GM08714 (cell line): ENCODE data around the gene TM9SF1.
A peak's percentile ranks its signal among the peaks of the same experiment; 100 is the strongest.

Experiments
- H3K4me3 ChIP-seq: fragments of 200-500 bp; sonication (Bioruptor generic); 2 replicates; pipeline ENCODE4 v1.5.1; 2014; ENCODE audit warnings: mild to moderate bottlenecking, low read length, inconsistent platforms
- ZNF274 ChIP-seq: IDR thresholded peaks from 2 replicates; pipeline ENCODE4 v1.6.1; 2012; ENCODE audit warnings: mild to moderate bottlenecking, low read depth, low read length

TM9SF1 gene

GRCh38 chr14:24183014-24183481 lies 12.2 kb downstream of the TM9SF1 start:
- no peak overlapping the region for H3K4me3 ChIP-seq

DNA sequence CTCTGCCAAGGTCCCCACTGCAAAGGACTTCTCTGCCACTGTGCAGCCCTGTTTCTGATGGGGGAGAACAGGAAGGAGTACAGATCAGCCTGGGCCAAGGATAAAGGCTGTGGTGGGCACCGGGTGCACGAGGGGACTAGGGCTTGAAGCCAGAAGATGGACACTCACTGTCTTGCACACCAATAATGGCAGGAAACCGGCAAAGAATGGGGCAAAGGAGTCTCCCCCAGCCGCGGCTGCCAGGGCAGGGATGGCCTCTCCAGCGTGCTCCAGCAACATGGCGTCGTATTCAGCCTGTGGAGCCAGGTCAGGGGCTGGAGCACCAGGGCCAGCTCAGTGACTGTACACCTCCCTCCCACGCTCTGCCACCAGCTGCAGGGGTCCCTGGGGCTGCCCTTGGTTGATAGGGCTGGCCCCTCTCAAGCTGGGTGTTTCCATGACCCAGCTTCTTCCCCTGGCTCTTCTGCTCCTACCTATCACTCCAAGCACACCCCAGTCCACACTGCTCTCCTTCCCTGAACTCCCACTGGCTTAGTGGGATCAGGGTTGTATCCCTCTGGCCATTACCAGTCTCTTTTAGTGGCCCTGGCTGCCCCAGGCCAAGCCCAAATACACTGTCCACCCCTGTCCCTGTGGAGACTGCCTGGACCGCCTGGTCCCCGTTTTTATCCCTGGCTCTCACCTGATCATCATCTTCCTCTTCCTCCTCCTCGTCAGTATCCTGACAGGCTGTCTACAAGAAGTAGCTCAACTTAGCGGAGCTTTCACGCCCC lies 12.9 kb downstream of the TM9SF1 start:
- TF ChIP-seq ZNF274 = no peak
- H3K4me3 ChIP-seq = no peak overlapping the region

More at GRCh38 chr14:24183014-24183481, 12.2 kb downstream of the TM9SF1 start:
- TF ChIP-seq ZNF274 = no peak

- H3K4me3 ChIP-seq = no peak overlapping the region
- no peak for TF ChIP-seq ZNF274
These were observed 13.7 kb downstream of the TM9SF1 start for GRCh38 chr14:24181371-24182077.

DNA sequence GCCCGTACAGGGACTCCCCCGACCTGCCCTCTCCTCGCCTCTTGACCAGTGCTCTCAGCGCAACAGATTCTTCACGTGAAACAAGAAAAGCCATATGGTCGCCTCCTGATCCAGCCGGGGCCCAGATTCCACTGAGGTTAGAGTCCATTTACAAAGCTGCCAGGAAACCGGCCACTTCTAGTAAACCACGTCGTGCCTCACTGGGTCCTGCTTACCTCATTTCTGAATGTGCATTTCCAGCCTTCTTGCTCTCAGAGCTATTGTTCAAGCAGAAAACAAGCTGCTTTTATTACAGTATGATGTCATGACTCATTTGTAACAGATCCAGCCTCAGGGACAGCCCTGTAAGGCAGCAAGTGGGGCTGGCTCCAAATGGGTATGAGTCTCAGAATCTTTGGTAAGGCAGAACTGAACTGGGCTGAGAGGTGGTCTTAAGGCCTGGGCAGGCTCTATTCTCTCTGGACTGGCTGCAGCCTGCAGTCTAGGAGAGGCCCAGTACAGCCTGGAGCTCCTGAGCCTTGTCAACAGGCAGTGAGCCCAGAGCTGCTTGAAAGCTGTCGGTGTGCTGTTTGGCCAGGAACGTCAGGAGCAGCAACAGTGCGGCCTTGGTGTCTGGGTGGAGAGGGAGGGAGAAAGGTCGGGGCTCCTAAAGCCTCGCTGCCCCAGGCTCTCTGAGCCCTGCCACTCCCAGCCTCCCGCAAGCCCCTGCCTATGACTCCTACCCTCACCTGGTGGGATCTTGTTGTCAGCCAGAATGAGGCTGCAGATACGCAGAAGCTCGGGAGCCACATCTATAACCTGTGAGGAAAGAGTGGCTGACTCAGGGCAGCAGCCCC lies 15.1 kb downstream of the TM9SF1 start:
- no peak for TF ChIP-seq ZNF274
- H3K4me3 ChIP-seq = no peak overlapping the region

DNA sequence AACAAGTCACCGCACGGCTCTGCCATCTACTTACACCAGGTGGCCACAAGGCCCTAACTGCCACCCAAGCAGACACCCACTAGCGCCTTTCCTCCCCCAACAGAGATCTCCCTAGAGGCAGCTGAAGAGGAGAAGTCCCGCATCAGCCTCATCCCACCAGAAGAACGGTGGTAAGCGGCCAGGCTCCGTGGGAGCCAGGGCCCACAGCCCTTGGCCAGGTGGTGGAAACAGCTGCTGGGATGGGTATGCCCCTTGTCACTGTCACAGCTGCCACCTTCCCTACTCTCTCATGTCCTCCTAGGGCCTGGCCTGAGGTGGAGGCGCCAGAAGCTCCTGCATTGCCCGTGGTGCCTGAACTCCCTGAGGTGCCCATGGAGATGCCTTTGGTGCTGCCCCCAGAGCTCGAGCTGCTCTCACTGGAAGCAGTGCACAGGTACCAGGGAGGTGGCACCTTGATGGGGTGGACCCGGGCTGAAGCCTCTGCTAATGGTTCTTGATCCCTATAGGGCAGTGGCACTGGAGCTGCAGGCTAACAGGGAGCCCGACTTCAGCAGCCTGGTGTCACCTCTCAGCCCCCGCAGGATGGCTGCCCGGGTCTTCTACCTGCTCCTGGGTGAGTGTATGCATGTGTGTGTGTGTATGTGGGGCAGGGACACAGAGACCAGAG lies 15.8 kb downstream of the TM9SF1 start:
- TF ChIP-seq ZNF274 = no peak

DNA sequence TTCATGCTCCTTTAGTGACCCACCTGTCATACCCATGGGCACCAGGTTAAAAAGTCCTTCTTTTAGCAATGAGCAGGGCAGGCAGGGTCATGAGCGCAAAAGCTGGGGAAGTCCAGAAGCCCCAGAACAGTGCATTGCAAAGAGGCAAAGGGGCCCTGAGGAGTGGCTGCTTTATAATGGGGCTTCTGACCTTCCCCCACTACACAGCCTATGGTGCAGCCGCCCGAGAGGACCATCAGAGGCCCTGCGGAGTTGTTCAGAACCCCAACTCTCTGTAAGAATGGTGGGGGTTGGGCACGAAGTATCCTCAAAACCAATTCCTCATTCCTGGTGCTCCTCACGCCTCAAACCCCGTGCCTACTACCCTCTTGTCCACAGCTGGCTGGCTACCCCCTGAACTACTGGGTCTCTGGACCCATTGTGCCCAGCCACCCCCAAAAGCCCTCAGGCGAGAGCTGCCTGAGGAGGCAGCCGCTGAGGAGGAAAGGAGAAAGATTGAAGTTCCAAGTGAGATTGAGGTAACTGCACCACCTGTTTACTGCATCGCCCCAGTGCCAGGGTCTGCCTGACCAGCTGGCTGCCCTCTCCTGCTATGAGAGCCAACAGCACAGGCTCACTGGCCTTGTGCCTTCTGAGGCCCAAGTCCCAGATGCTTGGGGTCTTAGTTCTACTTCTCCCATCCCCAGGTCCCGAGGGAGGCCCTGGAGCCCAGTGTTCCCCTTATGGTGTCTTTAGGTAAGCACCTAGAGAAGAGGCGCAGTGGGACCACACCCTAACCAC lies 16.7 kb downstream of the TM9SF1 start:
- no peak for TF ChIP-seq ZNF274
- H3K4me3 ChIP-seq = no peak overlapping the region

More for the DNA sequence above, 15.8 kb downstream of the TM9SF1 start:
- H3K4me3 ChIP-seq = no peak overlapping the region

DNA sequence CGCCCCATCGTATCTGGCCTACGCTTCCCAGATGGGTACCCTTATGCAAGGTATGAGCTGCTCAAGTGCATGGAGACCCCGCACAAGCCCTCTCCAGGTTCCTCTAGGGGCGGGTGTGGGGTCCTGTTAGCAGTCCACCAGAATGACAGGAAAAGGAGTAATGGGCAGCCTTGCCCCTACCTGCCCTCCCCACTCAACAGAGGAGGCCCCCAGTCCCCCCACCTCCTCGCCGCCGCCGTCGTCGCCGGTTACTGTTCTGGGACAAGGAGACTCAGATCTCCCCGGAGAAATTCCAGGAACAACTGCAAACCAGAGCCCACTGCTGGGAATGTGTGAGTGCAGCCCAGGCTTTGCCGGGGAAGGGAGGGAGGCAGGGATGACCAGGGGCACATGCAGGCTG lies 17.4 kb downstream of the TM9SF1 start:
- TF ChIP-seq ZNF274 = no peak
- H3K4me3 ChIP-seq = no peak overlapping the region

DNA sequence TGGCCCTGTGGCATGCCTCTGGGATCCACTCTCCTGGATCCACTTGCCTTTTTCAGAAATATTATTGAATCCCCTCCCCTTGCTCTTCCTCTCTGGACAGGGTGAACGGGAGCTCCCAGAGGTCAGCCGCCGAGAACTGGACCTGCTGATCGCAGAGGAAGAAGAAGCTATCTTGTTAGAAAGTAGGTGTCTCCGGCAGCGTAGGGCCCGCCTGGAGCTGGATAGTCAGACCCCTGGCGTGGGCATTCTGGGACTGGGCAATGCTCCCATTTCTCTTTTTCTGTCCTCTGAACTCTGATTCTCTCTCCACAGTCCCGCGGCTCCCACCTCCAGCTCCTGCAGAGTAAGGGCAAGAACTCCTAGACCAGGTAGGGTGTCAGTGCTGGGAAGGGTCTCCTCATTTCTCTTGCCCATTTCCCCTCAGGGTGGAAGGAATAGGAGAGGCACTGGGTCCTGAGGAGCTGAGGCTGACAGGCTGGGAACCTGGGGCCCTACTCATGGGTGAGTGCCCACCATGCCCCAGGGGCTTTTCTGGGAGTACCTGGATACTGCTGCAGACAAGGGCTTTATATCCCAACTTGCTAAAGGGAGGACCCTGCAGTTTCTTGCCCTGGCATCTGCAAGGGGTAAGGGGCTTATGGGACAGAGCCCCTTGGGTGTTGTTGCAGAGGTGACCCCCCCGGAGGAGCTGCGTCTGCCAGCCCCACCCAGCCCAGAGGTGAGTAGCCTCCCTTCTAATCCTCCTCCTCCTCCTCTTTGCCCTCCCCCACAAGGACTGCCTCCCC lies 18.0 kb downstream of the TM9SF1 start:
- H3K4me3 ChIP-seq = no peak overlapping the region
- TF ChIP-seq ZNF274 = no peak

DNA sequence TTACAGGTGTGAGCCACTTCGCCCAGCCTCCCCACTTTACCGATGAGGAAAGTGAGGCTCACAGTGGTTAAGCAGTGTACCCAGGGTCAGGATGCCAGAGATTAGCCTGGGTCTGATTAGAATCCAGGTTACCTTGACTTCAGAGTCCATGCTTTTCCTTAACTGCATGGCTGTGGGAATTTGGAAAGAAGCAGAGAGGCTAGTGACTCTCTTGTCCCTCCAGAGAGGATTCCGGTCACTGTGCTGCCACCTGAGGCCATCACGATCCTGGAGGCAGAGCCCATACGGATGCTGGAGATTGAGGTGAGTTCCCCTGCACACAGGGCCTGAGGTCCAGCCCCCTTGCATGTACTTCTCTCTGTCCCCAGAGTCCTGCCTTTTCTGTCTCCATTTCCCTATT lies 18.6 kb downstream of the TM9SF1 start:
- H3K4me3 ChIP-seq = no peak overlapping the region
- no peak for TF ChIP-seq ZNF274

DNA sequence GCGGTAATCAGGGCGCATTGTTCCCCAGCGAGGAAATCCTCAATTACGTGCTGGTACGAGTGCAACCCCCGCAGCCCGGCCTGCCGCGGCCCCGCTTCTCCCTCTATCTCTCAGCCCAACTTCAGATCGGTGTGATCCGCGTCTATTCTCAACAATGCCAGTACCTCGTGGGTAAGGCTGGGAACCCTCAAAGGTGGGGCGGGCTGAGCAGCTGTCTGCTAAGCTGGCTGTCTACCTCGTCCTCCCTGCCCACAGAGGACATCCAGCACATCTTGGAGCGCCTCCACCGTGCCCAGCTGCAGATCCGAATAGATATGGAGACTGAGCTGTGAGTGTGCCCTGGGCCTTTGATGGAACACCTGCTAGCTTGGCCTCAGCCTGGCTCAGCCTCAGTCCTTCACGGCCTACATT lies 22.4 kb downstream of the TM9SF1 start:
- TF ChIP-seq ZNF274 = no peak
- H3K4me3 ChIP-seq = peak overlapping the region; percentile 65; the same call in 1 of the 2 replicates

DNA sequence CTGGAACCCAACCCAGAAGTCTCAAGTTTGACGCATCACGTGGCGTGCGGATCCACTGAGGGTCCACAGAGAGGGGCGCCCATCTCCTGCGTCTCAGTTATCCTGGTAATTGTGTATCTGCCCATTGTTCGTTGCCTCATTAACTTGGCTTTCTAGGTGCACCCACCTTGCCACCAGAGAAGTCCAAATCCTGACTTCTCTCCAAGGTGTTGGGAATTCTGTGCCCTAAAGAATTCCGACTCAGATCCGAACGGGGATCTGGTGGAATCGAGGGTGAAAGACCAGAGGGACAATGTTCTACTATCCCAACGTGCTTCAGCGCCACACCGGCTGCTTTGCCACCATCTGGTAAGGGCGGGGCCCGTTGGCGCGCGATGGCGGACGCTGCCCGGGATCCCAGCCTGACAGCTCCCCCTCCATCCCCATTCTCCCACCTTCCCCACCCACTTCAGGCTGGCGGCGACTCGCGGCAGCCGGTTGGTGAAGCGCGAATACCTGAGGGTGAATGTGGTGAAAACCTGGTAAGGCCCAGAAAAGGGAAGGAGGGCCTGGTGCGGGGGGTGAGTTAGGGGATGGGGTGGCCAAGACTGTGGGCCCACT lies 22.9 kb downstream of the TM9SF1 start:
- H3K4me3 ChIP-seq = peak overlapping the region; percentile 65; the same call in 1 of the 2 replicates
- no peak for TF ChIP-seq ZNF274
